CD1c-positive myeloid dendritic cell (primary cell): ENCODE data around the gene CRBN.

Source experiments
- DNase-seq: peaks from one replicate; pipeline ENCODE4 v3.0.0-alpha.2; 2016; ENCODE audit errors: extremely low spot score

The CRBN gene

DNA sequence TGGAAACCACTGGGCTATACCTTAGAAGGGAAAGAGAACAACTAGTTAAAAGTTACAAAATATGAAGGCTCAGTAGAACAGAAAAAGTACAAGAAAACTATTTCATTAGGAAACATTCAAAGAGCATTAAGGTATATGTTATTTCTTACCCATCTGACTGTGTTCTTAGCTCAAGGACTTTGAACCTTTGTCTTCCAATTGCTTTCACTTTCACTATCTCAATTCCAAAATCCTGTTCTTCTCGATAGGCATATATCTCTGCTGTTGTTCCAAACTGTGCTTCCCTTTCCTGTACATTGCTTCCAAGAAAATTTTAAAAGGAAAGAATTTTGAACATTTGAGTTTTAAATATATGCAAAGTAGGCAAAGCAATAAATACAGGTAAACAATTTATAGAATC is 6.9 kb downstream of the CRBN start:
- no peak for DNase-seq

DNA sequence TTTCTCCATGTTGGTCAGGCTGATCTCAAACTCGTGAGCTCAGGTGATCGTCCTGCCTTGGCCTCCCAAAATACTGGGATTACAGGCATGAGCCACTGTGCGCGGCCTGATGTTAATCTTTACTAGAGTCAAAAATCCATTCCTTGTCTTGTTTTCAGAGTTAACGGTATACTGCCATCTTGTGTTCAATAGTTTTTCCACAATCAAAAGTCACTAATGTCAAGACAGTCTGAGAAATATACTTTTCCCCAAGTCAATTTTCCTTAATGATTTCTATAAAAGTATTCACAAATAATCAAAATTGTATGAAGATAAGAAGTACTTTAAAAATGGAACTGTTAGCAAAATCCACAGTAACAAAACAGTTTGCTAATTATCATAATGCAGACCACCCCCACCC is 8.5 kb downstream of the CRBN start:
- no peak for DNase-seq

DNA sequence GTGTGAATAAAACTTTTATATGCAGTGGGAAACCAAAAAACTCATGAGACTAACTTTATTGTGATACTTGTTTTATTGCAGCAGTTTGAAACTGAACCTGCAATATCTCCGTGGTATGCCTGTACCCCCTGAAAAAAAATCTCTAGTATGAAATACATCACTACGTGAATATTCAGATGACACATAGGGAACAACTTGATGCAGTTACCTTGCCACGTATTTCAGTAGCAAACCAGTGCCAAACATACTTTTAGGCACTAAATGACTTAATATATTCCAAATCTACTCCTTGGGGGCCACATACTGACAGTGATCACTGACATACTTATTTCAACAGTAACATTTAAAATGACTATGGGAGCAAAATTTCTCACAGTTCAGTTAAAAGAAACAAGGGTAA is 13.8 kb downstream of the CRBN start:
- no peak for DNase-seq

DNA sequence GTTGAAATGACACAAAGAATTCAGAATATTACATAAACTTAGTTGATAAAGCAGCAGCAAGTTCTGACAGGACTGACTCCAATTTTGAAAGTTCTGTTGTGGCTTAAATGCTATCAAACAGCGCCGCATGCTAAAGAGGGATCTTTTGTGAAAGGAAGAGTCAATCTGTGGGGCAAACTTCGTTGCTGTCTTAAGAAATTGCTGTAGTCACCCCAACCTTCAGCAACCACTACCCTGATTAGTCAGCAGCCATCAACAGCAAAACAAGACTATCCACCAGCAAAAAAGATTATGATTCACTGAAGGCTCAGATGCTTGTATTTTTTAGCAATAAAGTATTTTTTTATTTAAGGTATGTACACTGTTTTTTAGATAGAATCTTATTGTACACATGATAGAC is 14.2 kb downstream of the CRBN start:
- DNase-seq = no peak

DNA sequence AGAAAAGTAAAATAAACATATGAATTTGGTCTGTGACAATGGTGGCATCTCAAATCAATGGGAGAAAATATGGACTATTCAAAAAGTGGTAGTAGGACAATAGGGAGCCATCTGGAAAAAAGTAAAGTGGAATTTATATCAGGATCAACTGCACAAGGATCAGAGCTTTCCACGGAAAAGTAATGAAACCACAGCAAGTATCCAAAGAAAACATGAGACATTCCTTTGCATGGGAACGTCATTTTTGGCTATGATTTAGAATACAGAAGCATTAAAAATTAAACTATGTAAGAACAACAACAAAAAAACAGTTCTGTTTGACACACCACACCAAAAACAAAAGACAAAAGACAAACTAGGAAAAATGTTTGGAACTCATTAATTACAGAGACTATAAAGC is 18.7 kb downstream of the CRBN start:
- no peak for DNase-seq

DNA sequence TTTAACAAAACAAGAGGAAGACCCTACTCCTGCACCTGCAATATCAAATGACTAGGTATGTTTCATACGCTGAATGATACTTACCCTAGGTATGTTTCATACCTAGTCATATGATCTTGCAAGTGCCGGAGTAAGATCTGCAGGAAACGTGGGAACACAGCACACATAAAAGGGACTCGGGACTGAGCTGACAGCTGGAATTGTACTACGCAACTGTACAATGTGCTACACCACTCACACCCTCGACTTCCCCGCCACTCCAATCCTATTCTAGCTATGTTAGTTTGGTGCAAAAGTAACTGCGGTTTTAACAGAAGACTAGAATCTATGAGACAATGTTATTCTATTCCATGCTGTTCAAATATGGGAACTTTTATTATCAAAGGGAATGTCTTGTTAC is 22.0 kb downstream of the CRBN start:
- DNase-seq = no peak

DNA sequence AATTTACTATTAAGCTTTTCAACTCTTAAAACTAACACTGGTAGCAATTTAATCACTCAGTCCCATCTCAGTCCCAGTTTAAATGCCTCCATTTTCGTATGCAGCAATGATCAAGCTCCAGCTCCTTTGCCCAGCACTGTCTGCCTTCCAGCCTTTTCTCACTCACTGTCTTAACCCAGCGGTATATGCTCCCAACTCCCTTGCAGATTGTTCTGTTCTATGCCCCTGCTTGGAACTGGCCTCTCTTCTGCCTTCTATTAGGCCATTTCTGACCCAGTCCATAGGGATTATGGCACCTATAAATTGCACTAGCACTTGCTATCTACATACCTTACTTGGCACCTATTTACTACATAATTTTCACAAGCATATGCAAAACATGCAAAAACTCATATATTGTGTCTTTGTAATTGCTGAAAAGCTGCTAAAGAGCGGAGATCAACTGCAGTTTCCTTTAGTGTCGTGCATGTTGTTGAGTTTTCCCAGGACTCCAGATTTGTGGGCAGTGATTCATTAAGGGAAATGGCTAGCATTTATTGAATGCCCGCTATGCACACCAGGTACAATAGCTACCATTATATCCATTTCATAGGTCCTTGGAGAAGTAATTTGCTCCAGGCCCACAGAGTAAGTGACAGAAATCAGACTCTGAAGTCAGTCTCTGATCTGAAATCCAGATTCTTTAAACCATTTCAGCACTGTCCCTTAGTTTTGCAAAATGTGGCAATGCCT is 24.4 kb downstream of the CRBN start:
- no peak for DNase-seq

DNA sequence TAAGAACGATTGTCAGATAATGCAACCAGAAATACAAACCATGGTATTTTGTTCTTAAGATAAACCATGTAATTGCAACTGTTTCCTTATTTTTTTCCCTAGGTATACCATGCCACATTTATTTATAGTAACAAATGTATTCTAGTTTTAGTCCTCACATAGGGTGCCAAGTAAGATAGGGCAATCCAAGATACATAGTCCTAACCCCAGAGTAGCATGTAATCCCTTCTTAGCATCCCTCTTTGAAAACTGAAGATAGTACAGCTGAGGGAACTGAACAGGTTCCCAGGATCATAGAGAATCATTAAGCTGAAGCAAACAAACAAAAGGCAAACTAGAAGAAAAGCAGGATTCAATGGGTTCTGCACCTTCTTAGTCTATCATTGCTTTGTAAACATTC is 28.0 kb downstream of the CRBN start:
- DNase-seq = no peak

DNA sequence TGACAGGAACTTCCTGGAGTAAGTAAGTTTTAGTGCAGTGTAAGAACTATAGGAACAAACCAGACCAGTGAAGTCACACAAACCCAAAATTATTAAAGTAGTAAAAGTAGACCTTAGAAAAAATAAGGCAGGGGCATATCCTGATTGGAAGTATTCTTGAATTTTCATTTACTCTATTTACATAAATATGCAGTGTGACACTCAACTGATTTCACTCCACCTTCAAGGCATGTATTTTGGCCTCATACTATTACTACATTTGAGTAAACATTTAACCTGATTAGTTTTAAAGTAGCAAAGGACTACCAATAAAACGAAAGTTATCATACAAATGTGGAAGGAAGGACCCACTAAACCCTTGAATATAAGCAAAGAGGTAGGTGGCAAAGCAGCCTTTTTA is 29.9 kb downstream of the CRBN start:
- no peak for DNase-seq

DNA sequence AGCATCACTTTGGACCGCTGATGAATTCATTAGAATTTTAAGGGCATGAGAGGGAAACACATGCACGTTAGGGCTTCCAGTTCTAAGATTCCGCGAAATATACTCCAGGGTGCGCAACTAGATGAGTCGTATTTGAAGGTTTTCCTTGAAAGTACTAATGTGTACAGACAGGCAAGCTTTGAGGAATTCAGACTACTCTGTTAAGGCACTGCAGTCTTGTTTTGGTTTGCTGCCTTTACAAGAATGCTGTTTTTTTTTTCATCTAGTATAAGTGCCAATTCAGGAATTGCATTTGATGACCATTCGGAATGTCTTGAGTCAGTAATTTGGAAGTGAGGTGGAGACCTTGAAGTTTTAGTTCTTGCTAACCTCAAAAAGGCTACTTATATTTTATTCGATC is 33.7 kb downstream of the CRBN start:
- DNase-seq = no peak

DNA sequence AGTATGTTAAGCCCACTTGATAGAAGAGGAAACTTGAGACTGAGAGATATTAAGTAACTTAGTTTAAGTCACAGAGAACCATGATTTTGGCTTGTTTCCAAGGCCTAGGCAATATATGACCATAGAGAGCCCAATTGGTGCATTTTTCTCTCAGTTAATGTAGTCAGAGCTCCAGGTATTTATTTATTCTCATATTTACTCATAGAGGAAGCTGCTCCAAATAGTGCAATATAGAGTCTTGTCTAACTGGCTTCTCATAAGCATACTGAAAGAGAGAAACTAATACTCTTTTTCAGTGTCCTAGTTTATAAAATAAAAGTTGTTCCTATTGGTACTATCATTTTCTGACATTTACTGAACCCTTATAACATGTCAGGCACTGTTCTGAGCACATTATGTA is 37.6 kb downstream of the CRBN start:
- no peak for DNase-seq

DNA sequence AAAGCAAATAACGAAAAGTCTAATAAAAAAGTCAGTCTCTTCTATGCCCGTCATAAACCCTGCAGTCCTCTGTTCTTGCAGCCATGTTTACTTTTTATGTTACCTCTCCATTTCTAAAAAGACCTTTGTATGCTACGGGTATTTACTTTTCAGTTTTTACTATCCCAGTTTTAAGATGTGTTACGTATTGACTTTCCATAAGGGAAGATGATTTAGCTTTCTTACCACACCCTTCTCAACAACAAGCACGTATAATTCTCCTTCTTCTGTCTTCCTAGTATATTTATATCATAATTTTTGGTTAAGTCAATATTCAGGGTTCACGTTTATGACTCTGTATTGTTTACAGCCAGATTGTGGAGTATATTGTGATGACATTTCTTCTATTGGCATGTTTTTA is 42.0 kb downstream of the CRBN start:
- DNase-seq = no peak

DNA sequence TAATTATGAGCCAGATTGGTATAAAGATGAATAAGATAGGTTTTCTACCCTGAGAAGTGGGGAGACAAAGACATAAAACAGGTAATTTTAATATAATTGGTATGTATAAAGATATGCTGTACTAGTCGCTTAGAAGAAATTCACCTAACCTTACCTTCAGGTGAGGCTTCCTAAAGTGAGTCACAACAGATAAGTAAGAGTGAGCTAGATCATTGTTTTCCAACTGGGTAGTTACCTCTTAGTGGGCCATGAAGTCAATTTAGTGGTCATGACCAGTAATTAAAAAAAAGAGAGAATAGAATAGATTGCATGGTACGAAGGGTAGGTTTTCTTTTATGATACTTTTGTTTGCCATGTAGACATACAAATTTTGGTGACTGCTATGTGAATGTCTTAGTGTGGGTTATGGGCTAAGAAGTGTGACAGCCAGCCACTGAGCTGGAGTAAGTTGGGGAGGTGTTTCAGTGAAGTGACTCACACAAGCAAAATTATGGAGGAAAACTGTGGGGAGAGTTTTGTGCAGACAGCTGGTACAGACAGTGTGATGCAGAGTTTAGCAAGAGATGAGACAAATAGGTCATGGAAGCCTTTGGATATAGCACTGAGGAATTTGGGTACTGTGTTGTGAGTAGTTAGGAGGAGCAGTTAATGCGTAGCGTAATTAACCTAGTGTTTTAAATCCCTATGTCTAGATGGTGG is 44.6 kb downstream of the CRBN start:
- no peak for DNase-seq

DNA sequence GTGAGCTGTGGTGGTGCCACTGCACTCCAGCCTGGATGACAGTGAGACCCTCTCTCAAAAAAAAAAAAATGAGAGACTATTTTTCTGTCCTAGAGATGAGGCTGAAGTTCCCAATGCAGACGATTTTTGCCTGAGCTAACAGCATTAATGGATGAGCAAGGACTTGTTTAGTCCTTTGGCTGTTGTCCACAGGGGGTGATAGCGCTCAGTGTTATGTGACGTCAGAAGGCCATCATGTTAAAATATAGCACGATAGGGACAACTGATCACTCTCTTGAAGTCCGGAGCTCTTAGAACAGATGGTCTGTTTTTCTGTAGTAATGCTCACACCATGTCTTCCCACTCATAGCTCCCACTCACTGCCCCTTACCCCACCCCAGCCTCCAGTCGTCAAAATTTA is 46.0 kb downstream of the CRBN start:
- no peak for DNase-seq

DNA sequence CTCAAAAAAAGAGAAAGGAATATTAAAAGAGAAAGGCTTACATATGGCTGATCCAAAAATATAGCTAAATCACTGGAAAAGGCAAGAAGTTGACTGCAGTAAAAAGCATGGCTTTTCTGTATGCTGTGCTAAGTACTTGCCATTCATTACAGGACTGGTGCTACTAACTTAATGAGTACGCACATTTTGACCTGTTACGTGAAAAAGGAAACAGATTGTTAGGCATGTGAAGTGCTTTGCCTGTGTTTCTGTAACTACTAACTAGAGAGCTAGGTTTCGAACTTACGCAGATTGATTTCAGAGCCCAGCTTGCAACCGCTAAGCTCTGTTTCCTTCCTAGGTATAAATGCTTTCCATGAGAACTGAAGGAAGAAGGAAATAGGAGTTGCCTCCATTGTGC is 49.9 kb downstream of the CRBN start:
- DNase-seq = no peak

DNA sequence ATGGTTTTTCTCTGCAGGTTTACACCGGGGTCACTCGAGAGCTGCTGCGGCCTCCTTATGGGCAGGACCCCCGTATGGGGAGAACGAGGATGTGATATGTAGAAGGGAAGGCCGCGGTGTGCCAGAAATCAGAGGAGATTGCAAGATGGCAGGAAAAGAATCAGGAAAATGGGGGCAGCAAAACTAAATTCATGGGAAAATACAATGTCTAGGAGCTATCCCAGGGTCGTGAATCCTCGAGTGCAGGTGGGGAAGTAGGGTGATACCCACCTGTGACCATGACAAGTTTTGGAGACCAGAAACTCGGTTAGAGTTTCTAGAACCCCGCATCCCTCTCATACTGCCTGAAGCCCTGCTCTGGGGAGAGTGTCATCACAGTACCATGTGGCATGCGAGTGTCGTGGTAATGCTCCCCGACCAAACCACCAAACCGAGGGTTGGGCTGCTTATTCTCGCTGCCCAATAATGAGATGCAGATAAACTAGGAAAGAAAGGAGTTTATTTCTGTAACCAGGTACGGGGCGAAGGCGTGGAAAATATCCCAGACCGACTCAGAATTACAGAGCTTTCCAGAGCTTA is 52.0 kb downstream of the CRBN start:
- no peak for DNase-seq

DNA sequence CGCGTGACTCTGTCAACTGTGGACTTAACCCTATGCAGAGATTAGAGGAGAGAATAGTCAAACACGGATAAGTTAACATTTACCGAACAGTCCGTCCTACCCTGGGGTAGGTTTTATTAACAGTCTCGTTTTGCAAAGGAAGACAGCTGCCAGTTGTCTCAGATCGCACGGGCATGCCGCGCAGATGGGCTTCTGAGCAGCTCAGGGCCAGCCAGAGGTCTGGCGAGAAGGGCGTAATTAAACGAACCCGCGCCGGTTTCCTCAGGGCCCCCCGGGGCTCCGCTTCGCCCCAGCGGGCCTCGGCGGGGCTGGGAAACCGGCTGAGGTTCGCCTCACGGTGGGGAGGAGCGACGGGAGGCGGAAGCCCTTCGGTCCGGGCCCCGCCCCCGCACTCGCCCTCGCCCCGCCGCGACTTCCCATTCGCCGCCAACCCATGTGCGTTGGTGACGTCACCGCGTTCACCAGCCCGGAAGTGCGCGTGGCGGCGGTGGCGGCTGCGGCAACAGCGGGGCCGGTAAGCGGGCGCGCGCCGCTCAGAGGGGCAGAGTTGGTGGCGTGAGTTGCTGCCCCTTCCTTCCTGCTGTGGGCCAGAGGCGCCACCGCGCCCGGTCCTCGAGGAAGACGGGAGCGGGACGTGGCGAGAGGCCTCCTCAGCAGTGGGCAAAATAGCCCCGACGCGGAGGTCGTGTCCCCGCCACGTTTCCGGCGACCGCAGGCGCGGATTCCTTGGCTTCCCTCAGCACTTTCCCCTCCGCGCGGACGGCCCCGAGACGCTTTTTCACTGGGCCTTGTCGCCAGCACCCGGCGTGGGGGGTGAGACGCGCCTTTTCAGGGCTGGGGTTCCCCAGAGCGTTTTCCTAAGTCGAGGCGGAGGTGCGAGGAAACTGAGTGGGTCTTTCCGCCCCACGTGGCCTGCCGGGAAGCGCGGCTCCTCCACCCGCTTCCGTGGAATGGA is 52.7 kb downstream of the CRBN start, which contains the start of gene TRNT1:
TRNT1 (plus strand) TSS at position 464 of the 955 bp plus-strand sequence. CDS start 2,101 bp downstream, outside the sequence.
- peak; percentile 98 for DNase-seq

DNA sequence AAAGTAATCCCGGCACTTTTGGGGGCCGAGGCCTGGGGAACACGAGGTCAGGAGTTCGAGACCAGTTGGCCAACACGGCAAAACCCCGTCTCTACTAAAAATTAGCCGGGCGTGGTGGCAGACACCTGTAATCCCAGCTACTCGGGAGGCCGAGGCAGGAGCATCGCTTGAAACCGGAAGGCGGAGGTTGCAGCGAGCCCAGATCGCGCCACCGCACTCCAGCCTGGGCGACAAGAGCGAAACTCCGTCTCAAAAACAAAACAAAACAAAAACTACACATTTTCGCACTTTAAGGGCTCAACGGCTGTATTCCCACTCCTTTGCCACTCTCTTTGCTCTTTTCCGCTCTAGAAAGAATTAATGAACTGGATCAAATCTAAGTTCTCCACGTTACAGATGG is 53.5 kb downstream of the CRBN start:
- no peak for DNase-seq

DNA sequence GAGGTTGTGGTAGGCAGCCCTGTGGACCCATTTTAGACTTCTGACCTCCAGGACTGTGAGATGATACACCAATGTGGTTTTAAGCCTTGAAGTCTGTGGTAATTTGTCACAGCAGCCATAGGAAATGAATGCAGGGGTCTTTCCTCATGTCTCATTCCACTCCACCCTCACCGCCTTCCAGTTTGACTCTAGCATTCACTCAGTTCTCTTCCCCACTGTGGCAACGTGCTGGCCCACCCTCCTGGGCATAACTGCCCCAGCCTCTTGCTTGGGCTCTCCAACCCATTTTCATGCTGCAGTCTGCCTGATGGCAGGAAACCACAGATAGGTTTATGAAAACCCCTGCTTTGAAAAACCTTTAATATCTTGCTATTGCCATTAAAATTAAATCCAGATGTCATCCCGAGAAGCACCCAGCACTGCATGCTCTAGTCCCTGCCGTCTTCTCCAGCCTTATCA is 60.1 kb downstream of the CRBN start:
- no peak for DNase-seq

DNA sequence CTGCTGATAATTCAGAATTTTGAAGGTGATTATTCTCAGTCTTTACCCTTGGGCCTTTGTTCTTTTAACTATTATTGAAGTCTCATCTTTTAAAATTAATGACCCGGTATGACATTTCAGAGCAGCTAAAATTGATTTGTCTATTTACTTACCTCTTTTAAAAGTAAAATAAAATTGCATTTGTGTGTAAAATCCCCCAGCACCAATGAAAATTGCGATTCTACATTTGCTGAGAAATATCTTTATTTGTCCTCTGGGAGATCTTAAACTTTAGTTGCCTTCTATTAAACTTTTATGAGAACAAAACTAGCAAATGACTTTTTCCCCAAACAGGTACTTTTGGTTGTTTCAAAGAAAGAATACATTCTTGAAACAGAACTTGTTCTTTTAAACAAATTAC is 61.8 kb downstream of the CRBN start:
- DNase-seq = no peak

DNA sequence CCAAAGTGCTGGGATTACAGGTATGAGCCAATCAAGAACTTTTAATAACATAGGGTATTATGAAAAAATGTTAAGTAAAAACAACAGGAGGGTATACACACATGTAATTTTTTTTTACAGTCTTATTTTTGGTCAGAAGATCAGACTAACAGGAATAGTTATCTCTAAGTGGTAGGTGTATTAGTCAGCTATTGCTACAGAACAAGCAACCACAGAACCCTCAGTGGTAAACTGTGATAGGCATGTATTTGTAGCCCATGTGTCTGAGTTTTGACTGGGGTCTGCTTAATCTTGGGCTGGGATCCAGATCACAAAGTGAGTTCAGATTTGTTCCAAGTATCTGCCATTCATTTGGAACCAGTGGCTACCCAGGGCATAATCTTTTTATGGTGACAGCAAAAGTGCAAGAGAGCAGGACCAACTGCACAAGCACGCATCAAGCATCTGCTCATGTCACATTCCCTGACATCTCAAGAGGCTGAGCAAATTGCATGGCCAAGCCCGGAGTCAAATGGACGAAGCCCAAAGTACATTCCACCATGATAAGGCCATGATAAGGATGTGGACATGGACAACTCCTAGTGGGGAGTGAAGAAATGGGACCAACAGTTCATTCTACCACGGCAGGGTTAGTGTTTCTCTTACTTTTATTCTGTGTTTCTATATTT is 66.3 kb downstream of the CRBN start:
- no peak for DNase-seq
